Lung (tissue), 12 donors: Measurements from ENCODE around the gene GLB1L3. TPM values are rescaled to one million over a fixed set of nuclear protein-coding genes. Genes with fewer than 3 reads are reported as not detected.
"Not testable (repeated sequence)": the region's sequence is repeated elsewhere in the genome, so short reads cannot be mapped to it uniquely, and the experiment has no call there.

Source experiments
- ATAC-seq: fragments of 200-7000 bp; cut with Tn5 transposase; one replicate; pipeline ENCODE4 v1.9.1; 2020; ENCODE audit warnings: moderate number of reproducible peaks; ENCODE audit not compliant: insufficient read depth, low FRiP score
- DNase-seq, 3 donors: peaks; one replicate each; pipeline ENCODE4 v3.0.0-alpha.2; 2013 to 2017
- H3K27ac ChIP-seq, 2 donors: one replicate each; pipeline ENCODE4 v1.5.1; 2013; ENCODE audit warnings: mild to moderate bottlenecking in 2 of 2, moderate library complexity in 2 of 2, control low read depth in 1 of 2, inconsistent platforms in 1 of 2, low read depth in 1 of 2, low read length in 1 of 2
- H3K27me3 ChIP-seq, 3 donors: one replicate each; pipeline ENCODE4 v1.5.1; 2013; ENCODE audit warnings: low read length in 2 of 3; ENCODE audit not compliant: control insufficient read depth in 3 of 3, insufficient read depth in 3 of 3
- H3K36me3 ChIP-seq, 4 donors: one replicate each; pipeline ENCODE4 v1.5.1; 2013; ENCODE audit warnings: low read length in 4 of 4, mild to moderate bottlenecking in 1 of 4, moderate library complexity in 1 of 4; ENCODE audit not compliant: control insufficient read depth in 4 of 4, insufficient read depth in 4 of 4
- H3K4me1 ChIP-seq, 5 donors: one replicate each; pipeline ENCODE4 v1.5.1; 2013; ENCODE audit warnings: low read length in 5 of 5, mild to moderate bottlenecking in 2 of 5, moderate library complexity in 1 of 5; ENCODE audit not compliant: control insufficient read depth in 5 of 5, insufficient read depth in 5 of 5
- H3K4me3 ChIP-seq: one replicate; pipeline ENCODE4 v1.5.1; 2013; ENCODE audit warnings: mild to moderate bottlenecking, control low read depth, moderate library complexity
- H3K9ac ChIP-seq, 2 donors: one replicate each; pipeline ENCODE4 v1.5.1; 2013; ENCODE audit warnings: low read length in 2 of 2, control low read depth in 1 of 2; ENCODE audit not compliant: insufficient read depth in 1 of 2
- H3K9me3 ChIP-seq, 4 donors: one replicate each; pipeline ENCODE4 v1.5.1; 2013; ENCODE audit warnings: low read length in 3 of 4, mild to moderate bottlenecking in 1 of 4, moderate library complexity in 1 of 4; ENCODE audit not compliant: control insufficient read depth in 4 of 4, insufficient read depth in 3 of 4
- CTCF ChIP-seq: IDR thresholded peaks from 2 replicates; pipeline ENCODE4 v1.5.1; 2012; ENCODE audit warnings: mild to moderate bottlenecking; ENCODE audit errors: control extremely low read depth, extremely low read depth
- WGBS, 2 donors: extraction: QIAGEN DNeasy Blood & Tissue Kit; methylation state at CpG; one replicate each; pipeline ENCODE4 v1.1.7; 2013; 5-methylcytosine and 5-hydroxymethylcytosine counted together
- polyA plus RNA-seq, 2 donors: library from polyadenylated mRNA; stranded (reverse); fragments of 200-250 nt; gene quantifications; one replicate each; pipeline ENCODE4 v1.2.1, GENCODE V29; 2013
- total RNA-seq, 2 donors: library from RNA; depleted of rRNA in 1 of 2; stranded (reverse); fragments of >200 nt in 1 of 2; gene quantifications; one replicate each; pipeline ENCODE4 v1.2.1, GENCODE V29; 2014 to 2021
- donor health status: control.
- donor health status: control.
- donor health status: Bipolar disorder and iron deficiency.
- donor health status: healthy.
- donor health status: DM: yes; HTN: yes; CAD: no.

Gene GLB1L3
- total and polyA plus RNA-seq, 4 donors, result 0.06 to 0.29 (median 0.18) TPM; not detected in 1

DNA sequence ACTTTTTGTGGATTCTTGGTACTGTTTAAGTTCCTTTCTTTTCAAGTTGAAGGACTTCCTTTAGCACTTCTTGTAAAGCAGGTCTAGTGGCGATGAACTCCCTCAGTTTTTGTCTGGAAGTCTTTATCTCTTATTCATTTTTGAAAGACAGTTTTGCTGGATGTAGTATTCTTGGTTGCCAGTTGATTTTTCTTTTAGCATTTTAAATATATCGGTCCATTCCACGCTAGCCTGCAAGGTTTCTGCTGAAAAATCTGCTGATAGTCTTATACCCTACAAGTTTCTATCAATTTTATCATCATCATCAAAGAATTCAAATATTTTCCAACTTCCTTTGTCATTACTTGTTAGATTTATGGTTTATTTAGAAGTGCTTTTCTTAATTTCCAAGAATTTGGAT is 40.9 kb downstream of the GLB1L3 start:
- peaks cover 0 to 2% (median 0%) of the 10 kb centered on the region in 3 donors for H3K27me3 ChIP-seq
- no peak overlapping the region for H3K27ac ChIP-seq
- DNase-seq (no peak), ATAC-seq (no peak)
- no peaks in the 10 kb centered on the region for H3K4me1 ChIP-seq
- TF ChIP-seq CTCF, result no peak
- H3K36me3 ChIP-seq, result no peaks in the 10 kb centered on the region
- H3K9ac ChIP-seq, result no peak overlapping the region
- peaks cover 0 to 8% (median 5%) of the 10 kb centered on the region in 4 donors for H3K9me3 ChIP-seq
- 94 to 96% methylated on average over 3 of the region's 3 CpGs for WGBS, 2 donors
- H3K4me3 ChIP-seq, result no peak overlapping the region

DNA sequence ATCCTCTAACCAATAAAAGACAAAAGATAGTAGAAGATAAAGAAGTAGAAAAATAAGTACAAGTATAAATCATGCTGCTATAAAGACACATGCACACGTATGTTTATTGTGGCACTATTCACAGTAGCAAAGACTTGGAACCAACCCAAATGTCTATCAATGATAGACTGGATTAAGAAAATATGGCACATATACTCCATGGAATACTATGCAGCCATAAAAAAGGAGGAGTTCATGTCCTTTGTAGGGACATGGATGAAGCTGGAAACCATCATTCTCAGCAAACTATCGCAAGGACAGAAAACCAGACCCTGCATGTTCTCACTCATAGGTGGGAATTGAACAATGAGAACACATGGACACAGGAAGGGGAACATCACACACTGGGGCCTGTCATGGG is 45.2 kb downstream of the GLB1L3 start:
- H3K4me1 ChIP-seq, H3K4me3 ChIP-seq, H3K36me3 ChIP-seq, H3K27me3 ChIP-seq, H3K27ac ChIP-seq, ATAC-seq, DNase-seq, H3K9ac ChIP-seq: not testable (repeated sequence)
- WGBS, 2 donors, result 85 to 94% methylated on average over 2 of the region's 2 CpGs
- H3K9me3 ChIP-seq, result peaks cover 0 to 11% (median 5%) of the 10 kb centered on the region in 4 donors

GRCh38 chr11:134322553-134322952 is 46.4 kb downstream of the GLB1L3 start:
- 87 to 94% methylated on average over 4 of the region's 4 CpGs for WGBS, 2 donors
- H3K27ac ChIP-seq, result no peak overlapping the region
- H3K27me3 ChIP-seq, result peaks cover 0 to 2% (median 0%) of the 10 kb centered on the region in 3 donors
- no peak overlapping the region for H3K9ac ChIP-seq
- H3K4me3 ChIP-seq, result no peak overlapping the region
- no peaks in the 10 kb centered on the region for H3K36me3 ChIP-seq
- no peaks in the 10 kb centered on the region for H3K4me1 ChIP-seq
- TF ChIP-seq CTCF, result no peak
- DNase-seq, result no peak
- ATAC-seq, result no peak
- peaks cover 0 to 7% (median 2%) of the 10 kb centered on the region in 4 donors for H3K9me3 ChIP-seq

GRCh38 chr11:134328433-134328832 is 52.3 kb downstream of the GLB1L3 start:
- Histone ChIP-seq H3K36me3 (no peaks in the 10 kb centered on the region), H3K4me3 (no peak overlapping the region), H3K27me3 (peaks cover 0 to 24% (median 17%) of the 10 kb centered on the region in 3 donors), H3K9ac (no peak overlapping the region), H3K9me3 (no peaks in the 10 kb centered on the region), H3K27ac (no peak overlapping the region), H3K4me1 (peaks cover 0 to 7% (median 3%) of the 10 kb centered on the region in 5 donors)
- no peak for DNase-seq
- TF ChIP-seq CTCF, result no peak
- WGBS, 2 donors, result 96 to 100% methylated on average over 1 of the region's 1 CpG
- ATAC-seq, result no peak
